IPS DF 4.7 (cell line): Measurements from ENCODE around the gene BICDL2.
"Not testable (repeated sequence)": the region's sequence is repeated elsewhere in the genome, so short reads cannot be mapped to it uniquely, and the experiment has no call there.

ENCODE experiments used
- DNase-seq: peaks from one replicate; pipeline ENCODE4 v3.0.0-alpha.2; 2013; ENCODE audit warnings: low spot score; ENCODE audit errors: extremely low read depth

Gene BICDL2

GRCh38 chr16:3065069-3065741, 28.5 kb upstream of the BICDL2 start, which contains the start of gene IL32:
Gene IL32 (plus strand): TSS chr16:3065640. CDS start chr16:3065812, 172 bp downstream.
- no peak for DNase-seq

DNA sequence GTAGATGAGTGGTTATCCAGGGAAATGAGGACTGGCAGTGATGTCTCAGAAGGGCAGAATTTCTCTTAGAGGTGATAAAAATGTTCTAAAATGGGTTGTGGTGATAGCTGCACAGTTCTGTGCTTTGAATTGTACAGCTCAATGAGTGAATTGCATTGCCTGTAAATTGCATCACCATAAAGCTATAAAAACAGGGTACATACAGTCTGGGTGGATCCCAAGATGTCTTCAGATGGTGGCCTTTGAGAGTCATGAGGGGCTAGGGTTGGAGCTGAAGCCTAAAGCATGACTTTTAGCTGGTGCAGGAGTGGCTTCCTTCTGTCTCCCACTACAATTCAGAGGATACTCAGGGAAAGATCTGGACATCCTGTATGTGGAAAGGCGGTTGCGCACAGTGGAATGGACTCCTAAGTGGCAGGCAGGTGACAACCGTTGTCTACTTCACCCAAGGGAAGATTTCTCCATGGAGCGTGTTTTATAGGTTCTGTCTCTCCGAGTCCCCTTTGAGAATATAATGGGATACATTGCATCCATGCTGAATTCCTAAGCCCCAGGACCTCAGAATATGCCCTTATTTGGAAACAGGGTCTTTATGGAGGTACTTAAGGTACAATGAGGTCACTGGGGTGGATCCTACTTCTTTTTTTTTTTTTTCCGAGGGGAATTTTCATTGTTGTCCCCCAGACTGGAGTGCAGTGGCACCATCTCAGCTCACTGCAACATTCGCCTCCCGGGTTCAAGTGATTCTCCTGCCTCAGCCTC, 27.1 kb upstream of the BICDL2 start:
- no peak for DNase-seq

DNA sequence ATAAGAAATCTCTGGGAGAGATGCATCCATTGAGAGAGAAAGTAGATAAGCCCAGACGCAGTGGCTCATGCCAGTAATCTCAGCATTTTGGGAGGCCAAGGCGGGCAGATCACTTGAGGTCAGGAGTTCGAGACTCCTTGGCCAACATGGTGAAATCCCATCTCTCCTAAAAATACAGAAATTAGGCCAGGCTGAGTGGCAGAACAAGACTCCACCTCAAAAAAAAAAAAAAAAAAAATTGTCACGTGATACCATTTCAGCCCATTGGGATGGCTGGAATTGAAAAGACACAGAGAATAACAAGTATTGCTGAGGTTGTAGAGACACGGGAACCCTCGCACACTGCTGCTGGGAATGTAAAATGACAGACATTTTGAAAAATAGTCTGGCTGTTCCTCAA, 25.8 kb upstream of the BICDL2 start:
- DNase-seq = no peak

- DNase-seq = no peak
These were observed 23.8 kb upstream of the BICDL2 start for GRCh38 chr16:3060339-3061127.

GRCh38 chr16:3059723-3060242, 23.0 kb upstream of the BICDL2 start:
- no peak for DNase-seq

DNA sequence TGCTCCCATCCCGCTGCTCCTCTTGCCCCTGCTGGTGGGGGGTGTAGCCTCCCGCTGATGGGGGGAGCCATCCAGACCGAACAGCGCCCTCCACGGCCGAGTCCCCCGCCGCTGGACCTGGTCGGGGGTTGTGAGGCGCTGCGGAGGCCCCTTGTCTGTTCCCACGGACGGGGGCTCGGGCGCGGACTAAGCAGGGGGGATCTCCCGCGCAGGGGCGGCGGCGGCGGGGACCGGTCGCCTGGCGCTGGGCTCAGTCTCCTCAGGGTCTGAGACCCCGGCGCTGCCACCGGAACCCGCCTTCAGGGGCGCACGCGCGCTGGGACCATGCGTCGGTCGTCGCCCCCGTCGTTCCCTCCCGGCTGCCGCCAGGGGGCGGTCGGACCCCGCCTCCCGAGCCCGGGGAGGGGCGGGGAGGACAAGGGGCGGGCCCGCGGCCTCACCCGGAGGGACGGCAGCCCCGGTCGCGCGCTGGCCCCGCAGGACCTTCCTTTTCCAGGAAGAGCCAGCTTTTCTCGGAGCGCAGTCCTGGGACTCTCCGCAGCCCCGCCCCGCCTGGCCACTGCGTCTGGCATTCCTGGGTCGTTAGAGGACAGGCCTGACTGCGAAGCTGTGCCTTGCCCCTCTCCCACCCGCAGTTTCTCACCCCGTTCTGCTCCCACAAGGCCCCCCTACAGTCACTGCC, 22.4 kb upstream of the BICDL2 start:
- peak; percentile 58 for DNase-seq

- no peak for DNase-seq
These were observed 21.6 kb upstream of the BICDL2 start for GRCh38 chr16:3058139-3059030.

GRCh38 chr16:3057181-3058138, 20.7 kb upstream of the BICDL2 start:
- DNase-seq = no peak

GRCh38 chr16:3056336-3057180, 19.8 kb upstream of the BICDL2 start:
- no peak for DNase-seq

DNA sequence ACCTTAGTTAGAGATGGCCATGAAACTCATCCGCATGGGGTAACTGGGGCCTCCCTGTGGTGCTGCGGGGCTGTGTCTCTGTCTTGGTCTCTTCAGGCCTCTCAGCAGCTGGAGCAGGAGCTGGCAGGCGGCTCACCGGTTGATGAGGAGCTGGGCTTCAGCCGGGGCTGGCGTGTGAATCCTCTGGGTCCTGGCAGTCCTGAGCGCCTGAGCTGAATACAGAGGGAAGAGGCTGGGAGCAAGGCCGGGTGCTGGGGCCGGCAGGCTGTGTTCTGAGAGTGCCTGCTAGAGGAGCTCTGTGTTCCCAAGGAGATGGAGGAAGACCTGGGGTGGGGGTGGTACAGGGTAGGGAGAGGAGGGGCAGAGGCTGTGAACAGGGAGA, 19.0 kb upstream of the BICDL2 start:
- not testable (repeated sequence) for DNase-seq

- no peak for DNase-seq
These were observed 18.4 kb upstream of the BICDL2 start for GRCh38 chr16:3054965-3055733.

DNA sequence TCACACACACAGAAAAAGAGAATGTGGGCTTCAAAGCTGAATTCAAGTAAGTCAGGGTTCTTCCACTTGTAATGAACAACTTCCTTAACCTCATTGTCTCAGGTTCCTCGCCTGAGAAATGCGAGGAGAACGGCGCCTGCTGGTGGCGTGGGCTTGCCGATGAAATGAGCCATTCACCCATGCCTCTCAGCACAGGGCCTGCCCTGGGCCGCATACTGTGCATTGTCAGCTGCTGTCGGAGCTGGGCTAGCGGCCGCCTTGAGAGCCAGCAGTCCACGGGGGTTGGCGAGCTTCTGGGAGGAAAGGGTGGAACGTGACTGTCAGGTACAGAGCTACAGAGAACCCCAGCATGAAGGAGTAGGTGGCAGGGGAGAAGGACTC, 16.6 kb upstream of the BICDL2 start:
- DNase-seq = not testable (repeated sequence)

DNA sequence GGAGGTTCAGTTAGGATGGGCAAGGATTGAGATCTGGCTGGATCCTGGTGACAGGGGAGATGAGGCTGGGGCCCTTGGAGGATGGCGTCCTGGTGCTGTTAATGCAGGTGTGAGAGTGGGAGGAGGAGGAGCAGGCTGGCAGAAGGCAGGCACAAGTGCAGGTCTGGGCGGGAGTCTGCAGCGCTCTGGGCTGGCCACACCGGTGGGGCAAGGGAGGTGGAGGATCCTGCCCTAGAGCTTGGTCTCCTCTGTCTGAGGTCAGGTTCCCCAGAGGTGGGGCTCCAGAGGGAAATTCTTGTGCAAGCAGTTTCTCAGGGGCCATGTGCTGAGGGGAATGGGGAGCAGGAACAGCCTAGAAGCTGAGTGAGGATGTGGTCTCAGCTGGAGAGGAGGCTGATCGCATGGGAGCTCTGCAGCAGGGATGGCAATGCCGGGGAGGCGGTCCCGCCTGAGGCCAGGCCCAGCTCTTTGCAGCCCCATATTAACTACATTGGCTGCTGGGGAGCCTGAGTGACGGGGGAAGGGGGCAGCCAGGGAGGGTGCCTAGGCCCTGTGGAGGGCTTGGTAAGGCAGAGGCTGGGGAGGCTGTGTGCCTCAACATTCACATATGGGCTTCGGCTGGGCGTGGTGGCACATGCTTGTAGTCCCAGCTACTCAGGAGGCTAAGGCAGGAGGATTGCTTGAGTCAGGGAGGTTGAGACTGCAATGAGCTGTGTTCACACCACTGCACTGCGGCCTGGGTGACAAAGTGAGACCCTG, 16.0 kb upstream of the BICDL2 start:
- DNase-seq = not testable (repeated sequence)

GRCh38 chr16:3051494-3051893, 14.8 kb upstream of the BICDL2 start:
- DNase-seq = no peak

- DNase-seq = no peak
These were observed 14.3 kb upstream of the BICDL2 start for GRCh38 chr16:3051009-3051408.

GRCh38 chr16:3050487-3050886, 13.7 kb upstream of the BICDL2 start:
- DNase-seq = no peak
